ENCODE results near the gene PLCH1.

Gene PLCH1

DNA sequence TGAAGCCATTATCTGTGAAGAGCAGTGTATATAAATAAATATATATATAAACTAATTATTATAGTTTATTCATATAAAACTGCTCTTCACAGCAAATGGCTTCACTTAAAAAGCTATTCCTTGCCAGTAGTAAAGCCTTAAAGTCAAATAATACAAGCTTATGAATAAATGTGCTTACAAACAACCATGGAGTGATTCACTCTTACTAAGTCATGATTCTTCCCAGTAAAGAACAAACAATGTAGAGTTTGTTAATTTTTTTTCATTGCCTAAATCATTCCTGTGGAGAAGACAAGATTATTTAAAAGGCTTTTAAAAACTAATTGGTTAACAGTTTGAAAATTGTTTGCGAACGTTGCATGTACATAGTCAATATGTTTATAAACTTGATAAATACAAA, 140.7 kb downstream of the PLCH1 start:
- DNase-seq: no peak

DNA sequence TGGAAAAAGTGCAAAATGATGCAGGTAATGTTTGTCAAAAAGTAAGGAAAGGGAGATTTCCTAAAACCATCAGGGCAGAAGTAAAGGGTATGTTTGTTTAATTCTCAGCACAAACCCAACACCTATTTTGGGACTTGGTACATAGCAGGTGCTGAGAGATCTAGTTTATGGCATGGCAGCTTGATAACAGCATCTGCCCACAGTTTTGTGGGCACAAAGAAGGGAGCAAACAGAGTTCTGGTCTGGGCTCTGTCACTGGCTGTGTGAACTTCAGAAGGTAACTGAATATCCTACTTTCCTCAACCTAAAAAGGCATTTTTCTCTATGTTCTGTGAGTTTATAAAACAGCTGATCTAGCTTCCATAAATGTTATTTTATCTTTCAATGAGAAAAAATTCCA, 141.6 kb downstream of the PLCH1 start:
- no peak for DNase-seq

- DNase-seq: no peak
These were observed 142.6 kb downstream of the PLCH1 start for GRCh38 chr3:155602307-155602706.

GRCh38 chr3:155598671-155599070, 146.2 kb downstream of the PLCH1 start:
- DNase-seq: no peak

- no peak for DNase-seq
These were observed 148.3 kb downstream of the PLCH1 start for GRCh38 chr3:155596615-155597014.

DNA sequence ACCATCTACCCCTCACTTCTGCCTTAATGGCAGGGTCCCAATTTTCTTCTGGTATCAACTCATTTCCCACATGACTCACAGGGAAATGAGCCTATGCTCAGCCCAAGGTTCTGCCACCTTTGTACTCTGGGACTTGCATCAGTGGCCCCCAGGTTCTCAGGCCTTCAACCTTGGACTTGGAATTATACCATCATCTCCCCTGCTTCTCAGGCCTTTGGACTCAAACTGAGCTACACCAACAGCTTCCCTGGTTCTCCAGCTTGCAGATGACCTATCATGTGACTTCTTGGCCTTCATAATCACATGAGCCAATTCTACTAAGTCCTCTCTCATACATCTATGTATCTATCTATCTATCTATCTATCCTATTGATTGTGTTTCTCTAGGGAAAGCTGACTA, 149.5 kb downstream of the PLCH1 start:
- no peak for DNase-seq

GRCh38 chr3:155594526-155595187, 150.2 kb downstream of the PLCH1 start:
- no peak for DNase-seq

- no peak for DNase-seq
These were observed 157.3 kb downstream of the PLCH1 start for GRCh38 chr3:155587581-155587980.

DNA sequence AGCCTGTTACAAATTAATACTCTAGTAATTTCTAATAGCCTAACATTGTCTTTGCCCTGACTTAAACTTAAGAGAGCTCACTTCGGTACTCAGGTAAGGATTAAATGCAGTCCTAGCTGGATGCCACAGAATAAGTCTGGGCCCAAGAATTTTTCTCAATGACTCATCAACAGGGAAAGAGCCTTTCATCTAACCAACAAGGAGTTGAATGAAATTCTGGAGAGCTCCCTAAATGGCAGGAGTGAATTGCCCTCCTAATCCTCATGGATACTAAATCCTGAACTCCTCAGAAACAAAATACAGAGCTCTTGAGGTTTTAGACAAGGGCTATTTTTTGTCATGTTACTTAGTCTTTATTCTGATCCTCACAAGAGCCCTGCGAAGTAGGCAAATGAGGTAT, 159.5 kb downstream of the PLCH1 start:
- DNase-seq: peak; percentile 29

- DNase-seq: no peak
These were observed 163.3 kb downstream of the PLCH1 start for GRCh38 chr3:155581579-155581978.

DNA sequence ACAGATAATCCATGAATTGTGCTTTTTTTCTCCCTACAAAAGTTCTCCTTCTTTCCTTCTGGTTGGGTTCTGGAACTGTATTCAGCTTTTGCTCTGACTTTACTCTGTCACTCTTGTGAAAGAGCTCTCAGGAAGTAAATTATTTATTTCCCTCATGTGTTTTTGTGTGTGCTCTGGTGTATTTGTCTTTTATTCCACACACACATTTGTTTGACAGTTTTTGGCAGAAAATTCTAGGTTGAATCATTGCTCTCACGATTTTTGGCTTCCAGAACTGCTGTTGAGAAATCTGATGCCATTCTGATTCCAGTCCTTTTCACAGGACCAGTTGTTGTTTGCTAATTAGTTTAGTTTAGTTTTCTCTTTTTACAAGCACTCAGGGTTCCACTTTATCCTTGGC, 172.8 kb downstream of the PLCH1 start:
- DNase-seq: no peak

DNA sequence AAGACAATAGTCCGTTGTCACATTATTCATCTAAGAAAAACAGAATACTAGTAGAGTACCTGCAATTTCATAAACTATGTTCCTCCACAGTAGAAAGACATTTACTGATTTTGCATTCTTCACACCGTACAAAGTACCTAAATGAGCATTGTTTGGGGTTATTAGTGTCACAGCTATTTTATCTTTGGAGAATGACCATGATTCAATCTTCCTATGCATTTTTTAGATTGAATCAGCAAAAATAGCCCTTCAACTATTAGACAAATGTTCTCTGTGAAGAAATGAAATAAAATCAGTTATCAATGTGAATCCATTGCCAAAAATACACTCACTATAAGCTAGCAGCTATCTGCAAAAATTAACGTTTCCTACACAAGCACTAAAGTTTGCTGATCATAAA, 176.6 kb downstream of the PLCH1 start:
- DNase-seq: no peak

- peak; percentile 88 for DNase-seq
These were observed 184.3 kb downstream of the PLCH1 start for GRCh38 chr3:155560594-155560993.

GRCh38 chr3:155560135-155560534, 184.7 kb downstream of the PLCH1 start:
- DNase-seq: no peak

- no peak for DNase-seq
These were observed 188.3 kb downstream of the PLCH1 start for GRCh38 chr3:155556531-155556930.

DNA sequence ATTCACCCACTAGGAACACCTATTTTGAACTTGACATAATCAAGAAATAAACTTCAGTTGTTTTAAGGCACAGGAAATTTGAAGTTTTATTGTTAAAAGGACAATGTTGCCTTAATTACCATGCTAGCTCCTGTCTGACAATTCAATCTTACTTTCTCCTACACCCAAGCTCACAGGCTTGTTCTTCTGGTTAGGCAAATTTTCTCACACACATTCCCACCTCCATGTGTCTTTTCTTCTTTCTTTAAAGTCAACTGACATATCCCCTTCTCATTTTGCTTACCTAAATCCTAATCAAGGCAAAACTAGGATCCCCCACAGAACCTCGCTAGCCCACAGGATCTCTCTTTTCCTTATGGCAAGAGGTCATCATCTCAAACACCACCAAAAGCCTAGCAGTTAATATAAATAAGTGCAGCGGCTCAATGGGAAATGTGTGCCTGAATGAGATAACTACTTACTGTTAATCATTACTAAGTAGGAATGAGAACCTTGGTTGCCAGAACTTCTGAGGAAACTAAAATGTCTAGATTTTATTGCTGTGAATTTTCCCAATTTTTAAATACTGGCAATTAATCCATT, 189.3 kb downstream of the PLCH1 start:
- DNase-seq: no peak

- DNase-seq: no peak
These were observed 190.0 kb downstream of the PLCH1 start for GRCh38 chr3:155554777-155555451.

GRCh38 chr3:155553780-155554179, 191.1 kb downstream of the PLCH1 start:
- DNase-seq: no peak

DNA sequence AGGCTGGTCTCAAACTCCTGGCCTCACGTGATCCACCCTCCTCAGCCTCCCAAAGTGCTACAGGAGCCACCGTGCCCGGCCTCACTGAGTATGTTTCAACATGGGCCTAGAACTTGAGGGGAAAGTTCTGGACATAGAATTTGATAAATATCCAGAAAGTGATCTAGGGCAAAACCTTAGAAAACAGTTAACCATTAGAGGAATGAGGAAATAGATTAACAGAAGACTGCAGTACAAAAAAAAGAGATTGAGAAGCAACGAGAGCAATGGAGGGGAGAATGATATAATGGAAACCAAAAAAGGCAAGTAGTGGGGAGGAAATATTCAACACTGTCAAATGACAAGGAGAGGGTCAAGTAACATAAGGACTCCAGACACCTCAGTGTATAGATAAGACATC, 191.5 kb downstream of the PLCH1 start:
- DNase-seq: no peak

DNA sequence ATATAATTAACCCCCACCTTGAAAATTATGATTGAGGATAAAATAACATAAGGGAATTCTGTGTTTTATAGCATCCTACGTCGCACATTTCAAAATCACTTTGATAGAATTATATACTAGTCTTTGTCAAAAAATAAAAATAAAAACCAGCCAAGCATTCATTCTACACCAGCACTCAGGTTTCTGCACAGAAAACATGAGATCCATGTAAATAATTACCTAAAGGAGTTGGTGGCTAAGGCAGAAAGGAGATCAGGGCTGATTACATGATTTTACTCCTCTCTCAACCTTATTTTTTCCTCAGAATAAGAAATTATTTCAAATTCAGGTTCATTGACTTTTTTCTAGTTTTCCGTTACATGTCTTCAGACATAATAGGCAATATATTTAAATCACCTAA, 194.5 kb downstream of the PLCH1 start:
- DNase-seq: no peak

DNA sequence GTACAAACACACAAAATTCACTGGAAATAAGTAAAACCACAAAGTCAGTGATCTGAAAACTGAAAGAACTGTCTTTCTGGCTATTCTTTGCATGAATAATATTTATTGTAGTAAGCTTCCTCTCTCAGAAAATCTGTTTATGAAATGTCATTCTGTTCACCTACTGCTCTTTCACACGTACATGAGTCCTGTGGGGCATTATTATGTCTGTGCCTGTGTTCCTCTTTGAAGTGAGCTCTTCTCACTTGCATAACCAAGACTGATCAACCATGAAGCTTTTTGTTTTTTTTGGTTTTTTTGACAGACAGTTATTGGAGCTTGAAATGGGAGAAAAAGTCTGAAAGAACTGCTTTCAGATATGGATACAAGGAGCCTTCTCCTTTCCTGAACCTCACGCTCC, 195.8 kb downstream of the PLCH1 start:
- DNase-seq: no peak

DNA sequence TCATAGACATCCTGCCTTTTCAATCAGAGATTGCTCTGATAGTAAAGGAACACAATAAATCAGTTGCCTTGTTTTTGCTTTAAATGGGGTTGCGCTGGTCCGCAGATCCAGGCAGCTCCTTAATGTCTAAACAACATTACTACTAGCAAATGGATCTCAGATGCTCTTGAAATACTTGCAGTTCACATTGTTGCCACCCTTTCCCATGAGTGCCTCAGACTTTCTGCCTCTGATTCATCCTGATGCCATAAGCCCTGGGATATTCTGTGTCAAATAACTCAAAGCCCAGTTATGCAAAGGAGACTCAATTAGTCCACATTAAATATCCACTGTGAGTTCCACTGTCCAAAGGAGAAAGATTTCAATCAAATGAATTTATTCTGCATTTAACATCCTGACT, 196.7 kb downstream of the PLCH1 start:
- peak; percentile 32 for DNase-seq

DNA sequence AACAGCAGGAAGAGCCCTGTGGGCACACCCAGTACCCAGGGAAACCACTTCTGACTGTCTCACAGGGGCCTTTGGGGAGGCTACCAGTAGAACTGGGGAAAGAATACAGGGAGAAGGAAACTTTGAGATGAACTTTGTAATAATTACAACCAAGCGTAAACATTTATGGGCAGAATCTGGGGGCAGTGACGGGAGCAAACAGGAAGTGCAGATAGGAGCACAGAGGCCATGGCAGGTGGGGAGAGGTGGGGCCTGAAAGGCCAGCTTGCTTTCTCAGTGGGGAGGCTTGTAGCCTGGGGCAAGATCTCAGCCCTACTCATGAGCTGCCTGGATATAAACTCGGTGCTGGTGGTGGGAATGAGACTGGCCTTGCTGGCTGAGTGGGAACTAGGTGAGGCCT, 209.8 kb downstream of the PLCH1 start:
- no peak for DNase-seq

GRCh38 chr3:155528579-155528978, 216.3 kb downstream of the PLCH1 start:
- no peak for DNase-seq

Measured in NCI-H226 (cell line).